CD14-positive monocyte (primary cell): ENCODE measurements around the gene LIPE. TPM values are rescaled to one million over a fixed set of nuclear protein-coding genes. Genes with fewer than 3 reads are reported as not detected.

ENCODE experiments used
- DNase-seq, 3 donors: peaks; one replicate each; pipeline ENCODE4 v3.0.0-alpha.2; 2011 to 2022
- H2AFZ ChIP-seq: 2 replicates; pipeline ENCODE4 v1.6.0; 2012; ENCODE audit warnings: mild to moderate bottlenecking, low read depth, low read length, inconsistent platforms; ENCODE audit not compliant: insufficient read depth, poor library complexity, severe bottlenecking
- H3K27ac ChIP-seq, 2 donors: 1 replicate in 1 of 2; 2 replicates in 1 of 2; pipeline ENCODE4 v1.5.1; 2012 to 2013; ENCODE audit warnings: low read length in 2 of 2, control low read depth in 1 of 2, inconsistent platforms in 1 of 2, low read depth in 1 of 2, mild to moderate bottlenecking in 1 of 2
- H3K27me3 ChIP-seq, 2 donors: one replicate each; pipeline versions ENCODE4 v1.6.0 to v1.6.1; 2011 to 2013; ENCODE audit warnings: low read length in 2 of 2; ENCODE audit not compliant: control insufficient read depth in 2 of 2, insufficient read depth in 2 of 2
- H3K36me3 ChIP-seq, 2 donors: replicated peaks in 1 of 2; 1 replicate in 1 of 2; 2 replicates in 1 of 2; pipeline versions ENCODE4 v1.5.1 to v1.6.1; 2012 to 2013; ENCODE audit warnings: low read length in 2 of 2, control low read depth in 1 of 2, inconsistent platforms in 1 of 2, mild to moderate bottlenecking in 1 of 2; ENCODE audit not compliant: insufficient read depth in 2 of 2, control insufficient read depth in 1 of 2
- H3K4me1 ChIP-seq, 2 donors: 1 replicate in 1 of 2; 2 replicates in 1 of 2; pipeline versions ENCODE4 v1.5.1 to v1.6.1; 2012 to 2013; ENCODE audit warnings: low read length in 2 of 2, control low read depth in 1 of 2, inconsistent platforms in 1 of 2, mild to moderate bottlenecking in 1 of 2, moderate library complexity in 1 of 2; ENCODE audit not compliant: insufficient read depth in 2 of 2, control insufficient read depth in 1 of 2
- H3K4me2 ChIP-seq: replicated peaks from 2 replicates; pipeline ENCODE3; 2012; ENCODE audit warnings: low read length, moderate library complexity, mild to moderate bottlenecking; ENCODE audit not compliant: poor library complexity, severe bottlenecking; ENCODE audit errors: extremely low read depth
- H3K4me3 ChIP-seq, 3 experiments: fragments of 200-600 bp in 1 of 3; sonication (generic) in 1 of 3; replicated peaks in 1 of 3; 1 replicate in 2 of 3; 2 replicates in 1 of 3; pipeline ENCODE4 v1.5.1; 2011 to 2013; ENCODE audit warnings: low read length in 3 of 3, mild to moderate bottlenecking in 3 of 3, control low read depth in 2 of 3, low read depth in 2 of 3, inconsistent platforms in 1 of 3, moderate library complexity in 1 of 3
- H3K79me2 ChIP-seq: 2 replicates; pipeline ENCODE4 v1.6.0; 2012; ENCODE audit warnings: mild to moderate bottlenecking, control low read depth, inconsistent platforms, low read length, moderate library complexity; ENCODE audit not compliant: insufficient read depth
- H3K9ac ChIP-seq: 2 replicates; pipeline ENCODE4 v1.6.0; 2017; ENCODE audit warnings: low read length, mild to moderate bottlenecking; ENCODE audit not compliant: insufficient read depth, poor library complexity, severe bottlenecking
- H3K9me3 ChIP-seq, 2 donors: replicated peaks in 1 of 2; 1 replicate in 1 of 2; 2 replicates in 1 of 2; pipeline versions ENCODE4 v1.5.1 to v1.6.1; 2012 to 2013; ENCODE audit warnings: low read length in 2 of 2, control low read depth in 1 of 2; ENCODE audit not compliant: control insufficient read depth in 1 of 2, insufficient read depth in 1 of 2
- H4K20me1 ChIP-seq: 2 replicates; pipeline ENCODE4 v1.6.0; 2012; ENCODE audit warnings: mild to moderate bottlenecking, low read length, control low read depth, moderate library complexity; ENCODE audit not compliant: insufficient read depth
- H3K27ac Mint-ChIP-seq, 7 donors: one replicate each; pipeline ENCODE4 v1.8.0; 2020; ENCODE audit warnings: mild to moderate bottlenecking in 7 of 7, mixed read lengths in 7 of 7, moderate library complexity in 6 of 7, inconsistent platforms in 2 of 7
- H3K27me3 Mint-ChIP-seq, 3 donors: one replicate each; pipeline ENCODE4 v1.8.0; 2021 to 2022; ENCODE audit warnings: low read depth in 3 of 3, mild to moderate bottlenecking in 3 of 3, mixed read lengths in 3 of 3, moderate library complexity in 3 of 3, inconsistent platforms in 1 of 3
- H3K36me3 Mint-ChIP-seq, 2 donors: one replicate each; pipeline ENCODE4 v1.8.0; 2020; ENCODE audit warnings: mixed read lengths in 2 of 2, inconsistent platforms in 1 of 2, mild to moderate bottlenecking in 1 of 2
- H3K4me1 Mint-ChIP-seq: one replicate; pipeline ENCODE4 v1.8.0; 2020; ENCODE audit warnings: mild to moderate bottlenecking, mixed read lengths
- H3K4me3 Mint-ChIP-seq, 2 donors: one replicate each; pipeline ENCODE4 v1.8.0; 2020; ENCODE audit warnings: mild to moderate bottlenecking in 2 of 2, mixed read lengths in 2 of 2, moderate library complexity in 1 of 2
- H3K9me3 Mint-ChIP-seq, 7 donors: one replicate each; pipeline ENCODE4 v1.8.0; 2020 to 2022; ENCODE audit warnings: mixed read lengths in 7 of 7, mild to moderate bottlenecking in 6 of 7, moderate library complexity in 6 of 7, inconsistent platforms in 2 of 7
- CTCF ChIP-seq: fragments of 200-600 bp; IDR thresholded peaks from one replicate; pipeline ENCODE4 v1.8.0; 2022; ENCODE audit warnings: antibody characterized with exemption, mild to moderate bottlenecking
- WGBS: methylation state at CpG from one replicate; pipeline ENCODE4 v1.1.5; 2013; ENCODE audit warnings: missing lambda C conversion rate; ENCODE audit not compliant: insufficient coverage; 5-methylcytosine and 5-hydroxymethylcytosine counted together
- intact Hi-C, 2 donors: fragments of 100-400 bp; cut with micrococcal nuclease; formaldehyde crosslinking; loops; one replicate each; pipeline versions ENCODE4 v1.15.0 to v1.15.1; 2023
- polyA plus RNA-seq, 3 donors: library from polyadenylated mRNA; depleted of rRNA in 1 of 3; unstranded in 2 of 3; stranded (reverse) in 1 of 3; fragments of 300-500 nt in 2 of 3; fragments of >200 nt in 1 of 3; fragmentation: Illumina TruSeq in 2 of 3; gene quantifications; 1 replicate in 2 of 3; 2 replicates in 1 of 3; pipeline ENCODE4 v1.2.3, GENCODE V29; 2012 to 2021

The LIPE gene
- polyA plus RNA-seq, 3 donors, result 0.31 TPM; not detected in 2

GRCh38 chr19:42435316-42435715 is 8.1 kb upstream of the LIPE start:
- Histone ChIP-seq H4K20me1 (no peaks in the 10 kb centered on the region), H3K9ac (no peak overlapping the region), H3K27me3 (no peaks in the 10 kb centered on the region), H3K4me3 (no peak overlapping the region), H3K36me3 (no peaks in the 10 kb centered on the region), H3K27ac (no peak overlapping the region), H3K79me2 (no peaks in the 10 kb centered on the region), H3K4me1 (no peaks in the 10 kb centered on the region), H3K4me2 (no peak overlapping the region), H3K9me3 (no peaks in the 10 kb centered on the region), H2AFZ (no peak overlapping the region)
- intact Hi-C loops, result no loop called here
- no peaks in the 10 kb centered on the region for H3K36me3 Mint-ChIP-seq
- TF ChIP-seq CTCF, result no peak
- H3K4me1 Mint-ChIP-seq, result peaks cover 8% of the 10 kb centered on the region
- H3K9me3 Mint-ChIP-seq, result no peaks in the 10 kb centered on the region
- H3K27me3 Mint-ChIP-seq, result peaks cover 2 to 8% (median 3%) of the 10 kb centered on the region in 3 donors
- 100% methylated on average over 2 of the region's 6 CpGs for WGBS
- DNase-seq, result no peak
- H3K27ac Mint-ChIP-seq, result no peak overlapping the region
- H3K4me3 Mint-ChIP-seq, result no peak overlapping the region

GRCh38 chr19:42433503-42434260 is 6.5 kb upstream of the LIPE start:
- peak; percentile 76 for TF ChIP-seq CTCF
- Histone ChIP-seq H3K27ac (no peak overlapping the region), H4K20me1 (no peaks in the 10 kb centered on the region), H3K9ac (no peak overlapping the region), H3K4me2 (no peak overlapping the region), H3K27me3 (no peaks in the 10 kb centered on the region), H3K4me1 (no peaks in the 10 kb centered on the region), H3K79me2 (no peaks in the 10 kb centered on the region), H3K4me3 (no peak overlapping the region), H3K36me3 (no peaks in the 10 kb centered on the region), H2AFZ (no peak overlapping the region), H3K9me3 (no peaks in the 10 kb centered on the region)
- Mint-ChIP-seq H3K4me1 (peaks cover 8% of the 10 kb centered on the region), H3K36me3 (no peaks in the 10 kb centered on the region), H3K27ac (no peak overlapping the region), H3K9me3 (no peaks in the 10 kb centered on the region), H3K4me3 (no peak overlapping the region), H3K27me3 (peaks cover 0 to 10% (median 1%) of the 10 kb centered on the region in 3 donors)
- DNase-seq, result peak in 2 of 3 donors; percentile 38 to 42
- 56% methylated on average over 4 of the region's 9 CpGs for WGBS
- intact Hi-C loops, result loop anchor here in 1 of 2 donors (2.0 kb wide), 1 partner anchor 325 kb away; no protein-coding TSS in a partner anchor
